IPS-18a (cell line): ENCODE results near the gene ZNF408.

Source experiments
- H3K27ac ChIP-seq: one replicate; pipeline ENCODE4 v1.5.1; 2013; ENCODE audit warnings: low read length
- H3K27me3 ChIP-seq: one replicate; pipeline ENCODE4 v1.6.1; 2013; ENCODE audit warnings: mild to moderate bottlenecking, low read length; ENCODE audit not compliant: control insufficient read depth, insufficient read depth
- H3K36me3 ChIP-seq: one replicate; pipeline ENCODE4 v1.6.1; 2013; ENCODE audit warnings: low read depth, low read length; ENCODE audit not compliant: control insufficient read depth
- H3K4me1 ChIP-seq: one replicate; pipeline ENCODE4 v1.6.1; 2013; ENCODE audit warnings: low read depth, low read length; ENCODE audit not compliant: control insufficient read depth
- H3K4me3 ChIP-seq: one replicate; pipeline ENCODE4 v1.5.1; 2013; ENCODE audit warnings: low read length
- H3K9ac ChIP-seq: one replicate; pipeline ENCODE4 v1.6.1; 2013; ENCODE audit warnings: mild to moderate bottlenecking, low read length, moderate library complexity
- H3K9me3 ChIP-seq: one replicate; pipeline ENCODE4 v1.6.1; 2013; ENCODE audit warnings: low read depth, low read length; ENCODE audit not compliant: control insufficient read depth

Gene ZNF408

GRCh38 chr11:46690702-46691101 is 10.1 kb upstream of the ZNF408 start:
- Histone ChIP-seq H3K9me3 (no peaks in the 10 kb centered on the region), H3K27ac (no peak overlapping the region), H3K27me3 (no peaks in the 10 kb centered on the region), H3K4me3 (no peak overlapping the region), H3K4me1 (no peaks in the 10 kb centered on the region), H3K36me3 (peaks cover 10% of the 10 kb centered on the region), H3K9ac (no peak overlapping the region)

GRCh38 chr11:46692450-46692849 is 8.4 kb upstream of the ZNF408 start:
- peaks cover 9% of the 10 kb centered on the region for H3K36me3 ChIP-seq
- H3K4me1 ChIP-seq: no peaks in the 10 kb centered on the region
- H3K9ac ChIP-seq: no peak overlapping the region
- H3K4me3 ChIP-seq: no peak overlapping the region
- H3K9me3 ChIP-seq: no peaks in the 10 kb centered on the region
- no peaks in the 10 kb centered on the region for H3K27me3 ChIP-seq
- no peak overlapping the region for H3K27ac ChIP-seq

- no peaks in the 10 kb centered on the region for H3K4me1 ChIP-seq
- H3K27ac ChIP-seq: no peak overlapping the region
- no peaks in the 10 kb centered on the region for H3K9me3 ChIP-seq
- peaks cover 8% of the 10 kb centered on the region for H3K36me3 ChIP-seq
- H3K9ac ChIP-seq: no peak overlapping the region
- no peak overlapping the region for H3K4me3 ChIP-seq
- H3K27me3 ChIP-seq: no peaks in the 10 kb centered on the region
Measured at GRCh38 chr11:46693597-46694012, 7.2 kb upstream of the ZNF408 start.

- H3K27ac ChIP-seq: no peak overlapping the region
Measured at GRCh38 chr11:46694072-46694471, 6.8 kb upstream of the ZNF408 start.

GRCh38 chr11:46694607-46695006 is 6.2 kb upstream of the ZNF408 start:
- H3K36me3 ChIP-seq: peaks cover 8% of the 10 kb centered on the region
- no peak overlapping the region for H3K4me3 ChIP-seq
- no peaks in the 10 kb centered on the region for H3K27me3 ChIP-seq
- H3K27ac ChIP-seq: no peak overlapping the region
- no peak overlapping the region for H3K9ac ChIP-seq
- H3K4me1 ChIP-seq: no peaks in the 10 kb centered on the region
- H3K9me3 ChIP-seq: no peaks in the 10 kb centered on the region

More at GRCh38 chr11:46694072-46694471, 6.8 kb upstream of the ZNF408 start:
- Histone ChIP-seq H3K9me3 (no peaks in the 10 kb centered on the region), H3K9ac (no peak overlapping the region), H3K27me3 (no peaks in the 10 kb centered on the region), H3K36me3 (peaks cover 8% of the 10 kb centered on the region), H3K4me1 (no peaks in the 10 kb centered on the region), H3K4me3 (no peak overlapping the region)

GRCh38 chr11:46695345-46696211 is 5.3 kb upstream of the ZNF408 start:
- H3K27ac ChIP-seq: no peak overlapping the region
- H3K9me3 ChIP-seq: no peaks in the 10 kb centered on the region
- no peak overlapping the region for H3K4me3 ChIP-seq
- H3K4me1 ChIP-seq: no peaks in the 10 kb centered on the region
- H3K36me3 ChIP-seq: peaks cover 8% of the 10 kb centered on the region
- H3K9ac ChIP-seq: no peak overlapping the region
- H3K27me3 ChIP-seq: no peaks in the 10 kb centered on the region

- H3K4me3 ChIP-seq: no peak overlapping the region
- no peak overlapping the region for H3K9ac ChIP-seq
- H3K4me1 ChIP-seq: no peaks in the 10 kb centered on the region
- no peak overlapping the region for H3K27ac ChIP-seq
- H3K36me3 ChIP-seq: peaks cover 8% of the 10 kb centered on the region
- H3K9me3 ChIP-seq: no peaks in the 10 kb centered on the region
- no peaks in the 10 kb centered on the region for H3K27me3 ChIP-seq
Measured at GRCh38 chr11:46696212-46696558, 4.6 kb upstream of the ZNF408 start.

GRCh38 chr11:46697303-46697702 is 3.5 kb upstream of the ZNF408 start:
- H3K9me3 ChIP-seq: no peaks in the 10 kb centered on the region
- no peaks in the 10 kb centered on the region for H3K4me1 ChIP-seq
- H3K9ac ChIP-seq: no peak overlapping the region
- H3K27me3 ChIP-seq: no peaks in the 10 kb centered on the region
- peaks cover 8% of the 10 kb centered on the region for H3K36me3 ChIP-seq
- H3K27ac ChIP-seq: no peak overlapping the region
- H3K4me3 ChIP-seq: no peak overlapping the region

GRCh38 chr11:46697723-46698122 is 3.1 kb upstream of the ZNF408 start:
- Histone ChIP-seq H3K4me1 (no peaks in the 10 kb centered on the region), H3K27ac (no peak overlapping the region), H3K4me3 (no peak overlapping the region), H3K27me3 (no peaks in the 10 kb centered on the region), H3K9me3 (no peaks in the 10 kb centered on the region), H3K36me3 (peaks cover 12% of the 10 kb centered on the region), H3K9ac (no peak overlapping the region)

- Histone ChIP-seq H3K9me3 (no peaks in the 10 kb centered on the region), H3K27me3 (no peaks in the 10 kb centered on the region), H3K36me3 (peaks cover 20% of the 10 kb centered on the region), H3K4me3 (no peak overlapping the region), H3K27ac (no peak overlapping the region), H3K4me1 (no peaks in the 10 kb centered on the region), H3K9ac (no peak overlapping the region)
Measured at GRCh38 chr11:46698597-46698996, 2.2 kb upstream of the ZNF408 start.

- peaks cover 35% of the 10 kb centered on the region for H3K36me3 ChIP-seq
- no peaks in the 10 kb centered on the region for H3K27me3 ChIP-seq
- peak overlapping the region; percentile 70 for H3K4me3 ChIP-seq
- H3K27ac ChIP-seq: peak overlapping the region; percentile 93
- H3K4me1 ChIP-seq: no peaks in the 10 kb centered on the region
- no peaks in the 10 kb centered on the region for H3K9me3 ChIP-seq
- peak overlapping the region; percentile 83 for H3K9ac ChIP-seq
Measured at GRCh38 chr11:46701078-46701654, 335 bp downstream of the ZNF408 start.
